H9 (cell line): ENCODE data around the gene PGM2. TPM values are rescaled to one million over a fixed set of nuclear protein-coding genes. Genes with fewer than 3 reads are reported as not detected.
"Not testable (repeated sequence)": the region's sequence is repeated elsewhere in the genome, so short reads cannot be mapped to it uniquely, and the experiment has no call there.

ENCODE experiments used
- DNase-seq: peaks from one replicate; pipeline ENCODE4 v3.0.0-alpha.2; 2017
- H2AFZ ChIP-seq: one replicate; pipeline ENCODE4 v1.6.1; 2013; ENCODE audit warnings: mild to moderate bottlenecking, low read length, control low read depth, moderate library complexity
- H2AK5ac ChIP-seq: 2 replicates; pipeline ENCODE4 v1.6.1; 2013; ENCODE audit warnings: low read length, control low read depth, mixed read lengths; ENCODE audit not compliant: insufficient read length
- H2BK120ac ChIP-seq: one replicate; pipeline ENCODE4 v1.6.1; 2013; ENCODE audit warnings: low read depth, mild to moderate bottlenecking, low read length, control low read depth, inconsistent platforms; ENCODE audit not compliant: poor library complexity, severe bottlenecking
- H2BK12ac ChIP-seq: 2 replicates; pipeline ENCODE4 v1.6.1; 2013; ENCODE audit warnings: low read length, control low read depth, mixed read lengths, low read depth; ENCODE audit not compliant: insufficient read length
- H2BK15ac ChIP-seq: 2 replicates; pipeline ENCODE4 v1.6.1; 2013; ENCODE audit warnings: low read depth, low read length, control low read depth
- H2BK20ac ChIP-seq: one replicate; pipeline ENCODE4 v1.6.1; 2013; ENCODE audit warnings: low read depth, mild to moderate bottlenecking, low read length, control low read depth, inconsistent platforms; ENCODE audit not compliant: poor library complexity, severe bottlenecking
- H2BK5ac ChIP-seq: 2 replicates; pipeline ENCODE4 v1.6.1; 2013; ENCODE audit warnings: low read length, control low read depth, mixed read lengths; ENCODE audit not compliant: insufficient read length
- H3K14ac ChIP-seq: 2 replicates; pipeline ENCODE4 v1.6.1; 2013; ENCODE audit warnings: low read length, control low read depth; ENCODE audit not compliant: insufficient read depth
- H3K18ac ChIP-seq: 2 replicates; pipeline ENCODE4 v1.6.1; 2013; ENCODE audit warnings: low read depth, mild to moderate bottlenecking, mixed read lengths, low read length, control low read depth; ENCODE audit not compliant: insufficient read length
- H3K23ac ChIP-seq: 2 replicates; pipeline ENCODE4 v1.6.1; 2013; ENCODE audit warnings: low read length, control low read depth, mixed read lengths, low read depth; ENCODE audit not compliant: insufficient read length
- H3K23me2 ChIP-seq: 2 replicates; pipeline ENCODE4 v1.6.1; 2013; ENCODE audit warnings: low read depth, mild to moderate bottlenecking, mixed read lengths, low read length, control low read depth; ENCODE audit not compliant: insufficient read length, poor library complexity, severe bottlenecking
- H3K27ac ChIP-seq: 2 replicates; pipeline ENCODE4 v1.5.1; 2013; ENCODE audit warnings: low read length, control low read depth, mixed read lengths, low read depth; ENCODE audit not compliant: insufficient read length
- H3K27me3 ChIP-seq: 2 replicates; pipeline ENCODE4 v1.6.1; 2013; ENCODE audit warnings: low read length, control low read depth, inconsistent platforms; ENCODE audit not compliant: insufficient read depth
- H3K4ac ChIP-seq: 2 replicates; pipeline ENCODE4 v1.6.1; 2013; ENCODE audit warnings: low read depth, mild to moderate bottlenecking, control low read depth, inconsistent platforms, low read length, moderate library complexity
- H3K4me1 ChIP-seq: 2 replicates; pipeline ENCODE4 v1.6.1; 2013; ENCODE audit warnings: low read length, control low read depth, inconsistent platforms; ENCODE audit not compliant: insufficient read depth
- H3K4me2 ChIP-seq: 2 replicates; pipeline ENCODE4 v1.6.1; 2013; ENCODE audit warnings: low read length, control low read depth, mixed read lengths; ENCODE audit not compliant: insufficient read length, insufficient read depth
- H3K56ac ChIP-seq: 2 replicates; pipeline ENCODE4 v1.6.1; 2013; ENCODE audit warnings: low read depth, mild to moderate bottlenecking, mixed read lengths, low read length, control low read depth; ENCODE audit not compliant: insufficient read length
- H3K79me1 ChIP-seq: 2 replicates; pipeline ENCODE4 v1.6.1; 2013; ENCODE audit warnings: low read depth, mild to moderate bottlenecking, moderate library complexity, low read length, control low read depth, inconsistent platforms; ENCODE audit not compliant: insufficient read depth, poor library complexity, severe bottlenecking
- H3K79me2 ChIP-seq: 2 replicates; pipeline ENCODE4 v1.6.1; 2013; ENCODE audit warnings: low read length, control low read depth, inconsistent platforms; ENCODE audit not compliant: insufficient read depth
- H3K9ac ChIP-seq: 2 replicates; pipeline ENCODE4 v1.6.1; 2013; ENCODE audit warnings: low read length, control low read depth, mixed read lengths; ENCODE audit not compliant: insufficient read length; ENCODE audit errors: extremely low read depth
- H3K9me3 ChIP-seq: one replicate; pipeline ENCODE4 v1.6.1; 2013; ENCODE audit warnings: low read depth, low read length, inconsistent platforms; ENCODE audit not compliant: control insufficient read depth
- H3T11ph ChIP-seq: one replicate; pipeline ENCODE4 v1.6.1; 2013; ENCODE audit warnings: mild to moderate bottlenecking, low read length, control low read depth, inconsistent platforms
- H4K20me1 ChIP-seq: one replicate; pipeline ENCODE4 v1.6.1; 2013; ENCODE audit not compliant: control insufficient read depth, insufficient read length, insufficient read depth
- H4K5ac ChIP-seq: 2 replicates; pipeline ENCODE4 v1.6.1; 2013; ENCODE audit warnings: low read depth, mild to moderate bottlenecking, mixed read lengths, low read length, control low read depth; ENCODE audit not compliant: insufficient read length
- H4K8ac ChIP-seq: replicated peaks from 2 replicates; pipeline ENCODE4 v1.6.1; 2013; ENCODE audit warnings: low read length, control low read depth, mixed read lengths, low read depth; ENCODE audit not compliant: insufficient read length
- H4K91ac ChIP-seq: 2 replicates; pipeline ENCODE4 v1.6.1; 2013; ENCODE audit warnings: low read depth, mild to moderate bottlenecking, moderate library complexity, mixed read lengths, low read length, control low read depth; ENCODE audit not compliant: insufficient read length
- H3K27ac Mint-ChIP-seq, 3 experiments: 2 replicates in 2 of 3; 3 replicates in 1 of 3; pipeline ENCODE4 v1.8.0; 2020 to 2021; ENCODE audit warnings: mixed read lengths in 3 of 3, mild to moderate bottlenecking in 1 of 3, moderate library complexity in 1 of 3
- H3K27me3 Mint-ChIP-seq: 2 replicates; pipeline ENCODE4 v1.8.0; 2021; ENCODE audit warnings: low read depth, mild to moderate bottlenecking, moderate library complexity, mixed read lengths
- H3K36me3 Mint-ChIP-seq, 3 experiments: 2 replicates in 2 of 3; 3 replicates in 1 of 3; pipeline ENCODE4 v1.8.0; 2020 to 2021; ENCODE audit warnings: low read depth in 3 of 3, mixed read lengths in 3 of 3; ENCODE audit not compliant: insufficient read depth in 1 of 3
- H3K4me1 Mint-ChIP-seq, 2 experiments: 2 replicates each; pipeline ENCODE4 v1.8.0; 2020; ENCODE audit warnings: mixed read lengths in 2 of 2
- H3K4me3 Mint-ChIP-seq, 2 experiments: 2 replicates in 1 of 2; 3 replicates in 1 of 2; pipeline ENCODE4 v1.8.0; 2020 to 2021; ENCODE audit warnings: mild to moderate bottlenecking in 2 of 2, mixed read lengths in 2 of 2, moderate library complexity in 1 of 2
- H3K9me3 Mint-ChIP-seq, 2 experiments: 2 replicates in 1 of 2; 3 replicates in 1 of 2; pipeline ENCODE4 v1.8.0; 2020; ENCODE audit warnings: mild to moderate bottlenecking in 2 of 2, mixed read lengths in 2 of 2, moderate library complexity in 1 of 2
- WGBS: extraction: QIAGEN DNeasy Blood & Tissue Kit; methylation state at CpG from one replicate; pipeline ENCODE4 v1.1.7; 2013; ENCODE audit warnings: missing lambda C conversion rate, low lambda C conversion rate, mixed read lengths; ENCODE audit not compliant: insufficient read length; ENCODE audit errors: extremely low coverage; 5-methylcytosine and 5-hydroxymethylcytosine counted together
- total RNA-seq: library from RNA; stranded (reverse); gene quantifications from 2 replicates; pipeline ENCODE4 v1.2.1, GENCODE V29; 2021

PGM2 gene
- total RNA-seq, 1 experiment from 2014 or later: 26.6 TPM

DNA sequence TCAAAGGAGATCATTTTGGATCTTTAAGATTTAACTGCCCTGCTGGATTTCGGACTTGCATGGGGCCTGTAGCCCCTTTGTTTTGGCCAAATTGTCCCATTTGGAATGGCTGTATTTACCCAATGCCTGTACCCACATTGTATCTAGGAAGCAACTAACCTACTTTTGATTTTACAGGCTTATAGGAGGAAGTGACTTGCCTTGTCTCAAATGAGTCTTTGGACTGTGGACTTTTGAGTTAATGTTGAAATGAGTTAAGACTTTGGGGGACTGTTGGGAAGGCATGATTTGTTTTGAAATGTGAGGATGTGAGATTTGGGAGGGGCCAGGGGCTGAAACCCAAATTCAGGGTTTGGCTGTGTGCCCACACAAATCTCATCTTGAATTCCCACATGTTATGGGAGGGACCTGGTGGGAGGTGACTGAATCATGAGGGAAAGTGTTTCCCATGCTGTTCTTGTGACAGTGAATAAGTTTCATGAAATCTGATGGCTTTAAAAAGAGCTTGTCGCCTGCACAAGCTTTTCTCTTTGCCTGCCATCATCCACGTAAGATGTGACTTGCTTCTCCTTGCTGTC lies 38.5 kb upstream of the PGM2 start:
- not testable (repeated sequence) for H3K27me3 Mint-ChIP-seq, DNase-seq, H3K27ac ChIP-seq, H3K18ac ChIP-seq, H2BK12ac ChIP-seq, H3K23ac ChIP-seq, H3K27me3 ChIP-seq, H4K91ac ChIP-seq, H2AK5ac ChIP-seq, H4K8ac ChIP-seq, H2BK120ac ChIP-seq, H3K9ac ChIP-seq, H3K4me1 ChIP-seq, H3K9me3 ChIP-seq, H2BK20ac ChIP-seq, H2BK5ac ChIP-seq, H4K5ac ChIP-seq, H3K23me2 ChIP-seq, H3K56ac ChIP-seq, H3T11ph ChIP-seq, H2AFZ ChIP-seq, H2BK15ac ChIP-seq, H3K79me1 ChIP-seq, H4K20me1 ChIP-seq, H3K14ac ChIP-seq, H3K4me1 Mint-ChIP-seq, H3K4ac ChIP-seq, H3K4me2 ChIP-seq, H3K4me3 Mint-ChIP-seq, H3K79me2 ChIP-seq, H3K27ac Mint-ChIP-seq
- no CpG with 5 or more reads among the region's 3 CpGs for WGBS
- Mint-ChIP-seq H3K36me3 (peaks cover 6 to 24% (median 11%) of the 10 kb centered on the region in 3 experiments; a peak in 6 of 7 replicates), H3K9me3 (peaks cover 21 to 32% of the 10 kb centered on the region in 2 experiments)
